Measurements from ENCODE around the gene GLS2.
A peak's percentile ranks its signal among the peaks of the same experiment; 100 is the strongest.

The GLS2 gene

DNA sequence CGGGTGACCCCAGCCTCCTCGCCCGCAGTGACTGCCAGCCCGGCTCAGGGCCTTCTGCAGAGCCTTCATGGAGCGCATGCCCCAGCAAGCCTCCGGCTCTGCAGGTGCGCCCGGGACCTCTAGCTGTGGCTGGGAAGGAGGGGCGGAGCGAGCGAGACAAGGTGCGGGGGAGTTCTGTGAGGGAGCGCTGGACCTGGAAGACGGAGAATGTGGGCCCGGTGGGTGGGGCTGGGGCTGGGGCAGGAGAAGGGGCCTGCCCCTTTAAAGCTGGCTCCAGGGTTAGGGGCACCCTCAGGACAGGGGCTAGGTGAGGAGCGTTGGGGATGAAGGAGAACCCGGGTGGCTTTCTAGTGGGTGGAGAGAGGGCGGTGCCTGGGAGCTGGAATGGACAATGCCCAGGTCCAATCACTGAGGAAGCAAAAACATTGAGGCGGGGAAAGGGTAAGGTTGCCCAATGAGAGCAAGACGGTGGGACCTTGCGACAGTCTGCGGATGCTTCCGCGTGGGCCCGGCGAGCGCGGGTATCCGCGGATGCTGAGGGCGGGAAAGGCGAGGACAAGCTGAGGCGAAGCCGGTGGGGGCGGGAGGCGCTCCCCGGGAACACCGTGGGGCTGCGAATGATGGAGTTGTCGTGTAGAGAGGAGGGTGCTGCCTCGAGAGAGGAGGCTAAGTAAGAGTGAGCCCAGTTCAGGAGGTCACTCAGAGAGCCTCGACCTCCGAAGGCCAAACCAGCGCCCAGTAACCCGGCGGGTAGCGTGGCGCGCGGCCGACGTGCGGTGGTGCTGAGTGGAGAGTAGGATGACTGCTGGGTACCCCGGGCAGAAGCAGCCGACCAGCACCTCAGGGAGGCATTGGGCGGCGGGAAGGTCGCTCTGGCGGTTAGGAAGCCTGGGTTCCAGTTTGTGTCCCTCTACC, at the start of gene GLS2:
Gene GLS2, minus strand, starts transcription at position 121 of the 915 bp plus-strand sequence. Its CDS starts 43 bp downstream, at position 78.
- peak within 1 kb of the TSS; percentile 61 for H3K4me3 ChIP-seq (ENCODE audit: low read length)
- TF ChIP-seq, protein P1, sequence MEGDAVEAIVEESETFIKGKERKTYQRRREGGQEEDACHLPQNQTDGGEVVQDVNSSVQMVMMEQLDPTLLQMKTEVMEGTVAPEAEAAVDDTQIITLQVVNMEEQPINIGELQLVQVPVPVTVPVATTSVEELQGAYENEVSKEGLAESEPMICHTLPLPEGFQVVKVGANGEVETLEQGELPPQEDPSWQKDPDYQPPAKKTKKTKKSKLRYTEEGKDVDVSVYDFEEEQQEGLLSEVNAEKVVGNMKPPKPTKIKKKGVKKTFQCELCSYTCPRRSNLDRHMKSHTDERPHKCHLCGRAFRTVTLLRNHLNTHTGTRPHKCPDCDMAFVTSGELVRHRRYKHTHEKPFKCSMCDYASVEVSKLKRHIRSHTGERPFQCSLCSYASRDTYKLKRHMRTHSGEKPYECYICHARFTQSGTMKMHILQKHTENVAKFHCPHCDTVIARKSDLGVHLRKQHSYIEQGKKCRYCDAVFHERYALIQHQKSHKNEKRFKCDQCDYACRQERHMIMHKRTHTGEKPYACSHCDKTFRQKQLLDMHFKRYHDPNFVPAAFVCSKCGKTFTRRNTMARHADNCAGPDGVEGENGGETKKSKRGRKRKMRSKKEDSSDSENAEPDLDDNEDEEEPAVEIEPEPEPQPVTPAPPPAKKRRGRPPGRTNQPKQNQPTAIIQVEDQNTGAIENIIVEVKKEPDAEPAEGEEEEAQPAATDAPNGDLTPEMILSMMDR (conservative IDR thresholded peaks at IDR 0.05; ENCODE audit: low read length): no peak
- peak; percentile 70 for DNase-seq (ENCODE audit: low read depth)

DNA sequence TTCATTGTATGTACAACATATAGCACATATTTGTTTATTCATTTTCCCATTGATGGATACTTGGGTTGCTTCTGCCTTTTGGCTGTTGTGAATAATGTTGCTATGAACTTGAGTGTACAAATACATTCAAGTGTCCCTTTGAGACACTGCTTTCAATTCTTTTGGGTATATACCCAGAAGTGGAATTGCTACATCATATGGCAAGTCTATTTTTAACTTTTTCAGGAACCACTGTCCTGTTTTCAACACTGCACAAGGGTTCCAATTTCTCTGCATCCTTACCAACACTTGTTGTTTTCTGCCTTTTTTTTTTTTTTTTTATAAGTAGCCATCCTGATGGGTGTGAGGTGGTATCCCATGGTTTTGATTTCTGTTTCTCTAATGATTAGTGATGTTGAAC, 49.6 kb upstream of the GLS2 start:
- TF ChIP-seq, protein P1 (conservative IDR thresholded peaks at IDR 0.05; ENCODE audit: low read length): no peak
- H3K4me3 ChIP-seq (ENCODE audit: low read length): no peak overlapping the region
- no peak for DNase-seq (ENCODE audit: low read depth)

DNA sequence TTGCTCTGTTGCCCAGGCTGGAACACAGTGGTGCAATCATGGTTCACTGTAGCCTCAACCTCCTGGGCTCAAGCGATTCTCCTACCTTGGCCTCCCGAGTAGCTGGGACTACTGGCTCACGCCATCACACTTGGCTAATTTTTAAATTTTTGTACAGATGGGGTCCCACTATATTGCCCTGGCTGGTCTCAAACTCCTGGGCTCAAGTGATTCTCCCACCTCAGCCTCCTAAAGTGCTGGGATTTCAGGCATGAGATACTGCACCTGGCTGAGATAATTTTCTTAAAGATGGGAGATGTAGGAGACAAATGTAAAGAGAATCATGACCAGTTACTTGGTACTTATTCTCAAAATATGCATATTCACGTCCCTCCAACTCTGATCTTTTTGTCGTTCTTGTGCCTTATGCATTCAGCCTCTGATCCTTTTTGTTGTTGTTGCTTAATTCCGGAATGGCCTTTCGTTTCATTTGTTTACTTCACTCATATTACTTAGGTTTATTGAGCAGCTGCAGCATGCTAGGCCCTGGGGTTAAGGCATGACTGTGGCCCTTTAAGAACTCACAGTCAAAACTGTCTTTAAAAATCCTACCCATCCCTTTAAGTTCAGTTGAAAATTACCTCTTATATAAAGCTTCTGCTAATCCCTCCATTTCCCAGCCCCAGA, 42.6 kb upstream of the GLS2 start:
- no peak for DNase-seq (ENCODE audit: low read depth)
- TF ChIP-seq, protein P1 (conservative IDR thresholded peaks at IDR 0.05; ENCODE audit: low read length): no peak
- no peak overlapping the region for H3K4me3 ChIP-seq (ENCODE audit: low read length)

DNA sequence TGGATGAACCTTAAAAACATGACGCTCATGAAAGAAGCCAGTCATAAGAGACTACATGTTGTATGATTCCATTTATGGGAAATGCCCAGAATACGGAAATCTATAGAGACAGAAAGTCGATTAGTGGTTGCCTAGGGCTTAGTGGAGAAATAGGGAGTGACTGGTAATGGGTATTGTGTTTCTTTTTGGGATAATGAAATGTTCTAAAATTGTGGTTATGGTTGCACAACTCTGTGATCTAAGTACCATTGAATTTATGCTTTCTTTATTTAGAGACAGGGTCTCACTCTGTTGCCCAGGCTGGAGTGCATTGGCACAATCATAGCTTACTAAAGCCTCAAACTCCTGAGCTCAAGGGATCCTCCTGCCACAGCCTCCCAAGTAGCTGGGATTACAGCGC, 41.7 kb upstream of the GLS2 start:
- peak; percentile 34 for DNase-seq (ENCODE audit: low read depth)
- TF ChIP-seq, protein P1 (conservative IDR thresholded peaks at IDR 0.05; ENCODE audit: low read length): no peak
- H3K4me3 ChIP-seq (ENCODE audit: low read length): no peak overlapping the region

DNA sequence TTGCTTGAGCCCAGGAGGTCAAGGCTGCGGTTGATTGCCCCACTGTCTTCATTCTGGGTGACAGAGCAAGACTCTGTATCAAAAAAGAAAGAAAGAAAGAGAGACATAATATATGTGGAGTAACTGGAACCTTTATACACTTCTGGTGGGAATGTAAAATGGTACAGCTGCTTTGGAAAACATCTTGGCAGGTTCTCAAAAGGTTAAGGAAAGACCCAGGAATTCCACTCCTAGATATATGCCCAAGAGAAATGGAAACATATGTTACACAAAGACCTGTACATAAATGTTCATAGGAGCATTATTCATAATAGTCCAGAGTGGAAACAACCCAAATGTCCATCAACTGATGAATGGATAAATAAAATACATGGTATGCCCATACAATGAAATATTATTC, 40.9 kb upstream of the GLS2 start:
- TF ChIP-seq, protein P1 (conservative IDR thresholded peaks at IDR 0.05; ENCODE audit: low read length): no peak
- DNase-seq (ENCODE audit: low read depth): peak; percentile 34
- H3K4me3 ChIP-seq (ENCODE audit: low read length): no peak overlapping the region

DNA sequence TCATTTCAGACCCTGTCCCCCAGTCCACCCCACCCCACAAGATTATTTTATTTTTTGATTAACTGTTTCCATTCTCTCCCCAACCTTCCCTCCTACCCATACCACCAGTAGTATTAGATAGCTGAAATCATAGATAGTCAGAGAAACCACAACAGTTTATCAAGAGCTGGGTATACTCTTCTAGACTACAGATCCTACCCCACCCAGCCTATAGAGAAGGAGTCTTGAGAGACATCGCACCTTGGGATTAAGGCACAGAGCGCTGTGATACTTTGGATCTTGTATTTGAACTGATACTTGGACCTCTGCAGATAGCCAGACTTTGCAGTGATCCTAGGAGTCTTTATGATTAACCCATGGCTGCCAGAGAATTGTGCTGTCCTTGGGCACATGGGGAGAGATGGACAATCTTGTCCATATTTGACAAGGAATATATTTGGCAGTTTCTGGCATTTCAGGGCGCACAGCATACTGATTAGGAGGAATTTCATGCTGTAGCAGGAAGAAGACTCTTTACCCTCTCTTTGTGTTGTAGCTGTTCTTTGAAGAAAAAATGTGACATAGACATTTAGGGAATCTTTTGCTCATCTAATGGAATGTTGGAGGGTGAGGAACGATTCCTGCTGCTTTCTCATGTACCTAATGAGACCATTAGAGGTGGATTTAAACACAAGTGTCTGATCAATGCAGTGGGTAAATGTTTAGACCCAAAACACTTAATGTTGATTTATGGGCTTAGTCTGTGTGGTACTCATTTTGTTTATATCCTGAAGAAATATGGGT, 34.6 kb upstream of the GLS2 start:
- DNase-seq (ENCODE audit: low read depth): peak; percentile 55
- H3K4me3 ChIP-seq (ENCODE audit: low read length): peak overlapping the region; percentile 83
- TF ChIP-seq, protein P1 (conservative IDR thresholded peaks at IDR 0.05; ENCODE audit: low read length): no peak
